ENCODE measurements around the gene PTX4.
"Not testable (repeated sequence)": the region's sequence is repeated elsewhere in the genome, so short reads cannot be mapped to it uniquely, and the experiment has no call there.

Gene PTX4

DNA sequence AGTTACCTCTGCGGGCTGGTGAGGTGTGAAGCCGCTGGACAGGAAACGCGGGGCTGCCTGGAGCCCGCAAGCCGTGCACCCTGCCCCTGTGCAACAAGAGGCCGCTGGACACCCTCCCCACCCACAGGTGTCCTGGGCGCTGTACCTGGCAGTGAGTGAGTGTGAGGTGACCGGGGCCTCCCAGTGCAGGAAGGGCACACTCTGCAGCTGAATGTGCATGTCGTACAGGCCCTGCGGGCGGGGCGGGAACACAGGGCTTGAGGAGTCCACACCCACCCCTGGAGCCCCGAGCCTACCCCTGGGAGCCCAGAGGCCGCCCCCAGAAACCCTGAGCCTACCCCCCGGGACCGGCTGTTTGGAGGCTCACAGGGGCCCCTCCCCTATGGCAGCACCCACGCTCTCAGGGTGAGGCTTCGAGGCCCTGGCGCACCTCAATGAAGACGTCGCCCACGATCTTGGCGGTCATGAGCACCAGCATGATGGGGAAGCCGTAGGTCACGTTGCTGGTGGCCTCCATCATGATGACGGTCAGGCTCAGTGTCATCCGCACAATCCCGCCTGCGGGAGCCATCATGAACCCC lies 40.1 kb downstream of the PTX4 start:
- DNase-seq: no peak
- intact Hi-C loops (cut with DNase I): no loop called here

DNA sequence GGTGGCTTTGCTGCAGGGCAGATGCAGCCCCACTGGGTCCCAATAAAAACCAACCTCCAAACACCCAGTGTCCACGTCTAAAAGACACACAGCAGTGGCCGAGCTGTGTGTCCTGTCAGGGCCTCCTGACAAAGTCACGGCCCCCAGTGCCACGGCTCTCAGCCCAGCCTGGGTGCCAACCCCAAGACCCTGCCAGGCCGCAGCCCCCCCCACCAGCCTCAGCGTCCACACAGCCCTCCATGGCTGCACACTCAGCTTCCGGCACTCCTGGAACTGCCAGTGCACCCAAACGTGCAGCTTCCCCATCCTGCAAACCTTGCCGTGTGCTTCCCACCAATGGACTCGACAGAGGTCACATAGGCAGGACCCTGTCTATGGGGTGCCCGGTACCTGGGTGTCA lies 40.8 kb downstream of the PTX4 start:
- no peak for DNase-seq

DNA sequence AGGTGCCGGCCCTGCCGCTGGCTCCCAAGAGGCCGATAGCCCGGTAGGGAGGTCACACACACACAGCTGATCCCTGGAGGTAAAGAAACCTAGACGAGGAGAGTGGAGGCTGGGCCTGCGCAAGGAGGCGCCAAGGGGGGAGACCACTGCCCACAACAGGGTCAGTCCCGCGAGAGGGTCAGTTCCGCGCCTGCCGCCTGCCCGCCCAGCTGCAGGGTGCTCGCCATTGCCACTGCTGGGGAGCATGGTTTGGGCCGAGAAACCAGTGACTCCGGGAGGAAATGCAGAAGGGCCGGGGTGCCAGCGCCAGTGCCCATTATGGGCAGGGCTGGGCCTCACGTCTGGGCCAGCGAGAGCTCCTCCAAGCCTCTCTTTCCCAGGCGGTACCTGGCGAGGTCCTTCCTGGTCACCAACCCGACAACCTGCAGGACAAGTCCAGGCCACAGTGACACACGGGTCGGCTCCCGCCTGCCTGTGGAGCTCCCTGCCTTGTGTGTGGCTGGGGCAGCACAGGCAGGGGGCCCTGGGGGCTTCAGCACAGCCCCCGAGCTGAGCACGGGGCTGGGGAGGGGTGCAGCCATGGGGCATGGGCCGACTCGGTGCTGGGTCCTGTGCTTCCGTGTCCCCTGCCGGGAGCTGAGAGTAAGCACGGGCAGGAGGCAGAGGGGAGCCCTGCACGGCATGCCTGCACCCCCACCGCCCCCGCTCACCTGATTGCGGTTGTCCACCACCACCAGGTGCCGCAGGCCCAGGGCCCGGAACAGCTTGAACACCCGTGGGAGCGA lies 42.3 kb downstream of the PTX4 start:
- DNase-seq: no peak
- intact Hi-C loops (cut with DNase I): no loop called here

More for the DNA sequence above, 40.8 kb downstream of the PTX4 start:
- intact Hi-C loops (cut with DNase I): no loop called here

DNA sequence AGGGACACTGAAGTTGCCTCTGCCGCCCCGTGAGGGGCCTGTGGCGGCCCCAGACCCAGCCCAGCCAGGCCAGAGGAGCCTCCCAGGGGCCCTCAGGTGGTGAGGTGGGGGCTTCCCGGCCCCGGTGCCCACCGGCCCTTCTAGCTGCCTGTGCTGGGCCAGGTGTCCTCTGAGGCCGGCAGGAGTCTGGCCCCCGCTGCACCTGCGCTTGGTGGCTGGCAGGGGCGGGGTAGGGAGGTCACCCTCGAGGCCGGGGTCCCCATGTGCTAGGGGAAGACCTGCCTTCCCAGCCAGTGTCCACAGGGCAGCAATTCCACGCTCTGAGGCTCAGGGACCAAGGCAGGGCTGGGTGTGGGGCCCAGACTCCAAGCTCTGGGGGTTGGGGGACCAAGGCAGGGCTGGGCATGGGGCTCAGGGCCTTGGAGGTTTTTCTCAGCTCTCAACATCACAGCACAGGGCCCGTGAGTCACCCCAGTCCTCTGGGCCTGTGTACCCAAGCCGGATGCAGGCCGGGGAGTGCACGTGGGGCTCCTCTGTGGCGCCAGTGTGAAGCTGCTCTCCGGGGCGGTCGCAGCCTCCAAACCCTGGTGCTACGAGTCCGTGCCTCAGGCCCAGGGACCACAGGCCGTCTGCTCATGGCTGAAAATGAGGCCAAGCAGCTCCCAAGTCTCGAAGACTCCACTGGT lies 43.1 kb downstream of the PTX4 start:
- intact Hi-C loops (cut with DNase I): no loop called here
- no peak for DNase-seq

DNA sequence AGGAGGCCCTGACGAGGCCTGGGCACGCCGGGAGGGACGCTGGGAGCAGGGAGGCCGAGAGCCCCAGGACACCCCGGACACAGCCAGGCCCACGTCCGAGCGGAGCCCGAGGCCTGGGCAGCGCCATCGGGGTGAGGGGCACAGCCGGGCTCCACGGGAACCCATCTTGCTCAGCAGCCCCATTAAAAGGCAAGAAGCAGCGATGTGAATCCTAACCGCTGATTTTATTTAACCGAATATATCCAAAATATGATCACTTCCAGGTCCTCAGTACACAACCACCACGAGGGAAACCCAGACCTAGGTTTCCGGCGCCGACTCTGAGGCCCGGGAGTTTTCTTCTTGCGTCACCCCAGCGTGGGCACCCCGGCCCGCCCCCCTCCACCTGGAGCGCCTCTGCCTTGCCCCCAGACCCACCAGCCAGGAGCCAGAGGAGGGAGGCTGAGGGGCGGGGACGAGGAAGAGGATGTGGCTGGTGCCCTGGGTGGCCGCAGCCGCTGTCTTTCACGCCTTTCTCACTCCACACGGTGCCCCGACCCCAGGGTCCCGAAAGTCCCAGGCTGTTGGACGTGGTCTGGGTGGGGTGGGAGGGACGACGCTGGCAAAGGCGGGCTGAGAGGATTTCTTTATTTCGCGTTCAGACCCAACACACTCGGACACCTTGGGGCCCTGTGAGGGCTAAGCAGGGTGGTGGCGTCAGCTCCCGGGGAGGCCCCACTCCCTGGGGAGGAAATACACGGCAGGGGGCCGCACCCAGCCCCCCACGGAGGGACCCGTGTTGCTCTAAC lies 43.8 kb downstream of the PTX4 start:
- DNase-seq: no peak

DNA sequence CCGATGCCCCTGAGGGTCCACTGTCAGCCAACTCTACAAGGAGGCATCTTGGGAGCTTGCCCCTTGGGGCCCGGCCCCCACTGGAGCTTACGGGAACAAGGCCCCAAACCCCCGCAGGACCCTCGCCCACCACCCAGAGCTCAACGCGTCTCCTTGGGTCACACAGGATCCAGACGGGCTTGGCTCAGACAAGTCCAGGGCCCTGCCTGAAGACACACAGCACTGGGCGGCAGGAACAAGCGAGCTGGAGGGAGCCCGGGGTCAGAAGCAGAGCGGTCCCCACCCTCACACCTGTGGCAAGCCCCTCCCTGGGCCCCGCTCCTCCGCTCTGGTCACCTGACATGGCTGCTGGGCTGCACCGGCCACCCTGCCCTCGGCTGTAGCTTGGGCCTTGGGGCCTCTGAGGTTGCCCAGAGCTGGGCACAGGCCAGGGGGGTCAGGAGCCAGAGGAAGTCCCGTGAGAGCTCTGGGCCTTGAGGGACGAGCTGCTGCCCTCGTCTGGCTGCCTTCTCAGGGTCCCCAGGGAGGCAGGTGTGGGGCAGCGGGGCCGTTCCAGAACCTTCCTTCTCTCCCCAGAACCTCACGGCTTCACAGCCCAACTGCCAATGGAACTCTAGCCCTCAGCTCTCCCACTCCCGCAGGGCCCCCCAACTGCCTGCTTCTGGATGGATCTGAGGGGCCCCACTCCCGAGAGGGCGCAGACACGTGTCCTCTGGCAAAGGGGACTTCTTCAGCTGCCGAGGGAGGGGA lies 44.6 kb downstream of the PTX4 start, which contains the start of gene CCDC154:
TSS of gene CCDC154 (minus strand) at position 577 of the 750 bp plus-strand sequence. CDS start at position 343, 234 bp downstream.
- intact Hi-C loops (cut with DNase I): no loop called here

More for the DNA sequence above, 43.8 kb downstream of the PTX4 start:
- intact Hi-C loops (cut with DNase I): no loop called here

DNA sequence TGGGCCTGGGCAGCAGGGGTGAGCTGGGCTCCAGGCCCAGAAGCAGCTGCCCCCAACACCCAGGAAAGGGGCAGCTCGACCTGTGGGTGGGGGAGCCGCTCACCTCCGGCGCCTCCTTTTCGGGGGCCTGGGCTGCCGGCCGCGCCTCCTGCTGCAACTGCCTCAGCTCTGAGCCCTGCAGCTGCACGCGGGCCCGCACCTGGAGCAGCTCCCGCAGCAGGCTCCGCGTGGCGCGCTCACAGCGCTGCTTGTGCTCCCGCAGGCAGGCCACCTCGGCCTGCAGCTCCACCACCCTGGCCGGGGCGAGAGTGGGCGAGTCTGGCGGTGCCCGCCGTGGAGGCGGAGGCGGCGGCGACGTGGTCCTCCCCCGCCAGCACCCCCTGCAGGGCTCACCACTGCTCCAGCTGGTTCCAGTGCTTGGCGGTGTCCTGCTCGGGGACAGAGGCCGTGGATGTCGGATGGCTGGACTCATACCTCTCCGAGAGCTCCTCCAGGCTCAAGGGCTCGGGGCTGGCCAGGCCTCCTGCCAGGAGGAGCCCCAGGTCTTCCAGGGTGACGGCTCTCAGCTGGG lies 45.3 kb downstream of the PTX4 start:
- no peak for DNase-seq
- intact Hi-C loops (cut with DNase I): no loop called here

More for the DNA sequence above, 44.6 kb downstream of the PTX4 start, which contains the start of gene CCDC154:
- no peak for DNase-seq

DNA sequence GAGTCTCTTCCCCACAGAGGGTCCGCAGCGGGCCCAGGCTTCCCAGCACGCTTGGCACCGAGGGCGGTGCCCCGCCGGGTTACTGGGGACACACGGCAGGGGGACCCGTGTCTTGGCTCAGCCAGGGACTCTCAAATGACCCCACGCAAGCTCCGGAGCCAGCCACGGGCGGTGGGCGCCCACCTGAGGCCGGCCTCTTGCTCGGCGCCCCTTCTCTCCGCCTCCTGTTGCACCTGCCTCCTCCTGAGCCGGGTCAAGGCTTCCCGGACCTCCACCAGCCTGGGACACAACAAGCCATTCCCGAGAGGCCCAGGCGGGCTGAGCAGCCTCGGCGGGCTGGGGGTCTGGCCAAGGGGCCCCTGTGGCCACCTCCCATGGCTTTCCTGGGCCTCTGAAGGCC lies 46.0 kb downstream of the PTX4 start:
- intact Hi-C loops (cut with DNase I): no loop called here
- DNase-seq: no peak

DNA sequence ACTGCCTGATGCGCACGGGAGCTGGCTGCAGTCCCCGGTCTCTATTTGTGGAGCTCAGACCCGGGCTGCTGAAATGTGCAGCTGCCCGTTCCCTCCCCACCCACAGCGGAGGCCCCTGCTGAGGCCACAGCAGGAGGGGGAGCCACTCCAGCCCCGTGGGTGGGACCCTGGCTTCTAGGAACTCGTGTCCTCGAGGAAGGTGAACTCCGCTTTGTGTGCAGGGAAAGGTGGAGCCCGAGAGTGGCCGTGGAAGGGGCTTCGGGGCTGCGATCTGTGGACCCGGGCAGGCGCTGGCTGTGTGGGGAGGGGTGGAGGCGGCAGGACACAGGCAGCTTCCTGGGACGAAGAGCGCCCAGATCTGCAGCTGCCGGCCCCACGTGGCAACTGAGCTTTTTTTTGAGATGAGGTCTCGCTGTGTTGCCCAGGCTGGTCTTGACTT lies 47.3 kb downstream of the PTX4 start:
- no peak for DNase-seq
- intact Hi-C loops (cut with DNase I): no loop called here

DNA sequence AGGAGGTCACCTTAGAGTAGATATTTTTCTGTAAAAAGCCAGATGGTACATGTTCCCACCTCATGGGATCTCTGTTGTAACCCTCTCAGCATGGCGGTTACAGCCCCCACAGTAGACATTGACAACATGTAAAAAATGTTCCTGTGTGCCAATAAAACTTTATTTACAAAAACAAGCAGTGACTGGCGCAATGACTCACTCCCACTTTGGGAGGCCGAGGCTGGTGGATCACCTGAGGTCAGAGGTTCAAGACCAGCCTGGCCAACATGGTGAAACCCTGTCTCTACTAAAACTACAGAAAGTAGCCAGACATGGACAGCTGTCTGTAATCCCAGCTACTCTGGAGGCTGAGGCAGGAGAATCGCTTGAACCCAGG lies 49.1 kb downstream of the PTX4 start:
- DNase-seq: not testable (repeated sequence)

DNA sequence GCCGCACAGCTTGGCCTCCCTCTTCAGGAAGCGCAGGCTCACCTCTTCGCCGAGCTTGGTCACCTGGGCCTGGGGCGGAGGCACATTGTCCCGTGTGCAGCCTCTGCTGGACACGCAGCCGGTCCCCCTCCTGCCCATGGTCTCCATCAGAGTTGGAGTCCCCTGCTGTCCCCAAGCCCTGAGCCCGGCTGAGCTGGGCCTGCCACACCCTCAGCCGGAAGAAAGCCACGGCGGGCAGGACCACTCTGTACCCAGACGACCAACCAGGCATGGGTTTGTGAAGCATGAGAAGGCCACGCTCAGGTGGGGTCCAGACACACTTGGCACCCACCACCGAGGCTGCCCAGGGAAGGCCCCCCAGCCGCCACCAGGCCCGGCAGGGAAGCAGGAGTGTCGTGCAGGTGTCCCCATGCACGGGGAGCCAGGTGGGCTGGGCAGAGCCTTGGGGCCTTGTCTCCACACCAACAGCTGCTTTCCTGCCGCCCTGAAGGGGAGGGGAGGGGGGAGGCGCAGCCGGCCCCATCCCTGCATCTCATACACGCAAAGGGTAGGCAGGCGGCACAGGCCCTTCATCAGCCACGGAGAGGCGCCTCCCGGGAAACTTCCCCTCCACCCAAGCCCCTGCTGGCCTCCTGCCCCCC lies 49.6 kb downstream of the PTX4 start:
- intact Hi-C loops (cut with DNase I): no loop called here
- no peak for DNase-seq

More for the DNA sequence above, 49.1 kb downstream of the PTX4 start:
- intact Hi-C loops (cut with DNase I): not testable (repeated sequence)

DNA sequence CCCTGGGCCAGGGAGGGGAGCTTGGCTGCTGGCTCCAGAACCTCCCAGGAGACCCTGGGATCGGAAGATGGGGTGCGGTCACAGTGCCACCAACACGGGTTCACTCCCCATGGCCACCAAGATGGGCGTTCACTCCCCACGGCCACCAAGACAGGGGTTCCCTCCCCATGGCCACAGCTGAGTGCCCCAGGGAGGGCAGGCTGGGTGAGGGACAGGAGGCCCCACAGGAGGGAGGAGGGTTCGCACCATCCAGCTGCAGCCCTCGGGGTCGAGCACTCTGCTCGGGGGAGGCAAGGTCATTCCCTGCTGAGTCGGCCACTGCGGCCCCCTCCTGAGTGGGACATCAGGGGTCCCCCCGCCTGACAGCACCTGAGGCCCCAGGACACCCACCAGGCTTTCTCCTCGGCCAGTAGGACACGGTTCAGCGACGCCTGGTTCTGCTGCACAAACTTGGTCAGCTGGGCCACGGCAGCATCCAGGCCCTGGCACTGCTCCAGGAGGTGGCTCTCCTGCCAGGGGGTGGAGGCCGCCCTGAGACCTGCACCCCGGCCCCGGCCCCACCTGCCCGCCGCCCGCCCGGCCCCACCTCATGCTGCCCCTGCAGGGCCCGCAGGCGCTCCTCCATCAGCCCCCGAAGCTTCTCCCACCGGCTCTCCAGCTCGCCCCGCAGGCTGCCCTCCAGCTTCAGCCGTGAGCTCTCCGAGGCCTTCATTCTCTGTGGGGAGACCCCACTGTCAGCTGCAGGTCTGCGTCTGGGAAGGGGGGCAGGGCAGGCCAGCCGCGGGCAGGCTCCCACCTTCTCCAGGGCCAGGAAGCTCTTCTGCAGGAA lies 50.3 kb downstream of the PTX4 start:
- intact Hi-C loops (cut with DNase I): no loop called here
- DNase-seq: no peak

DNA sequence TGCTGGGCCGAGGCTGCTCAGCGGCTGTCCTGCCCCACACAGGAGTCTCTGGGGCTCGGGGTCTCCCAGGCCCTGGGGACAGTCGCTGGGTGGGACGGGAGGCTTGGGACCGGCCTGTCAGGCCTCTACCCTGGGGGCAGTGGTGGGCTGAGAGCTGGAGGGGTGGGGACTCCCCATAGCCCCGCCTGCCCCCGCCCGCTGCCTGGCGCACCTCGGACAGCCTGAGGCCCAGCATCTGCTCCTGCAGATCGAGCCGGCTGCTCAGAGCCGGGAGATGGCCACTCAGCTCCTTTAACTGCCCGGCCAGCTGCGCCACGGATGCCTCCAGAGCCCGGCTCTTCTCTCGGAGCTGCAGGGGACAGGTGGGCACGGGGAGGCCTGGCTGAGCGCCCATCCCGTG lies 51.1 kb downstream of the PTX4 start:
- intact Hi-C loops (cut with DNase I): no loop called here
- DNase-seq: no peak

DNA sequence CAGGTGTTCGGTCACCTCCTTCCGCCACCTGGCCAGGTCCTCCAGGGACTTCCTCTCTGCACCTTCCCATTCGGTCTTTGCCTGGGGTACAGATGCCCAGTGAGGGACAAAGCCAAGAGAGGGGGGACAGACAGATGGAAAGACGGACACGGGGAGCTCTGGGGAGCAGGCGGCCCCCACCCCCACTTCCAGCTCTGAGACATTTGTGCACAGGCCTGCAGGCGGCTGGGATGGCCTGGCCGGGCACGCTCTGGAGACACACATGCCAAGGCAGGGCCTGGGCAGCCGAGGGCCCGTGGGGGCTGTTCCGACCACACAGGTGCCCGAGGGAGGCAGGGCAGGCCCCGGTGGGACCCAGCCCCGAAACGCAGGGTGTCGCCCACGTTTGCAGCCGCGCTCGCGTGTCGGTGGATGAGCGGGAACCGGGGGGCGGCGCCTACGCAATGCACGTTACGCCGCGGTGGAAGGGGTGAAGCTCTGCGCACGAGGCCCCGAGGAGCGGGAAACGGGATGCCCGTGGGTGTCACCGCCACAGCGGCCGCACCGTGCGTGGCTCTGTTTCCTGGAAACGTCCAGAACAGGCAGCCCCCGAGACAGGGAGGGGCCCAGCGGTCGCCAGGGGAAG lies 51.9 kb downstream of the PTX4 start:
- DNase-seq: no peak
- intact Hi-C loops (cut with DNase I): no loop called here

DNA sequence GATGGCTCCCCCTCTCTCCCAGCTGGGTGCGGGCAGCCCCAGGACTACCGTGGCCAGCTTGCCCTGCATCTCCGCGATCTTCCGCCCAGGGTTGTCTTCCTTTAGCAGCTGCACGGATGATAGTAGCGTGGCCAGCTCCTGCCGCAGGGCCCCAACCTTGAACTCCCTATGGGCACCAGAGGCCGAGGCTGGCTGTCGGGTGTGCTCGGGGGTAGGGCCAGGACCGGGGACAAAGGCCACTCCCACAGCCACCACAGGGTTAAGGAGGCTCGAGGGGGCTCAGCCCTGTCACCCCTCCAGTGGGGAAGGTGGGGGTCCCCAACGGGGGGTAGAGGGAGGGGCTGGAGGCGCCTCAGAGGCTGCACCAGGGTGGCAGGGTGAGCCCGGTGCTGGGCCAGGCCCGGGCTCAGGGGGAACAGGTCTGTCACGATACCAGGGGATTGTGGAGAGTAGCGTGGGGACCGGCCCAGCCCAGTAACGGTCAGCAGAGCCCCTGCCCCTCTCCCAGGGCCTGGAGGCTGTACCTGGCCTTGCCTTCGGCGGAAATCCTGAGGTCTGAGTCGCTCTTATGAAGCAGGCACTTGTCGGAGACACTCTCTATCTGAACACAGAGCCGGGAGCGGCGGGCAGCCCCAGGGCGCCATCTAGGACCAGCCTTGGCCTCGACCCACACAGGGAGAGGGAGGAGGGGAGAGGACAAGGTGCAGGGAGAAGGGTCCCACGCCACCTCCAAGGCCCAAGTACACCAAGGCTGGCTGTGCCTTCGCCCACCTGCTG lies 52.6 kb downstream of the PTX4 start:
- DNase-seq: no peak
- intact Hi-C loops (cut with DNase I): no loop called here
